Endothelial cell of umbilical vein (primary cell): ENCODE results near the gene FYB2. TPM values are rescaled to one million over a fixed set of nuclear protein-coding genes. Genes with fewer than 3 reads are reported as not detected.

Source experiments
- BruUV-seq: library from RNA; stranded (reverse); fragments of 400-500 nt; replicated peaks from 2 replicates; lab custom pipeline; 2021; lab: Mats Ljungman, UMichigan
- CTCF ChIA-PET: fragments of 300-600, 350-600 bp; sonication (Branson Sonifier 250); formaldehyde crosslinking; loops from one replicate; lab custom pipeline; 2021; ENCODE audit warnings: antibody characterized with exemption, inconsistent platforms; lab: Charles Lee
- POLR2A ChIA-PET: fragments of 300-600, 350-600 bp; sonication (Branson Sonifier 250); formaldehyde crosslinking; loops from one replicate; lab custom pipeline; 2021; ENCODE audit warnings: antibody characterized with exemption, inconsistent platforms; lab: Charles Lee
- DNase-seq: peaks from one replicate; pipeline ENCODE4 v3.0.0-alpha.2; 2011; ENCODE audit warnings: low read depth, low spot score
- FAIRE-seq: peaks from 2 replicates; lab custom pipeline; 2011; peaks lifted over from hg19 to GRCh38; lab: Jason Lieb, UNC
- H2AFZ ChIP-seq: 2 replicates; pipeline ENCODE4 v1.6.0; 2012; ENCODE audit warnings: low read depth, low read length, control low read depth, inconsistent platforms
- H3K27ac ChIP-seq: 2 replicates; pipeline ENCODE4 v1.5.1; 2011; ENCODE audit warnings: low read depth, mild to moderate bottlenecking, control low read depth, low read length, moderate library complexity; ENCODE audit not compliant: insufficient read depth
- H3K27me3 ChIP-seq, 2 experiments: 2 replicates each; pipeline versions ENCODE4 v1.6.0 to v1.6.1; 2011; ENCODE audit warnings: low read length in 2 of 2, mixed read lengths in 1 of 2; ENCODE audit not compliant: control insufficient read depth in 2 of 2, insufficient read depth in 2 of 2
- H3K36me3 ChIP-seq, 2 experiments: 2 replicates in 1 of 2; 3 replicates in 1 of 2; pipeline ENCODE4 v1.5.1; 2011; ENCODE audit warnings: low read length in 2 of 2, mild to moderate bottlenecking in 1 of 2, moderate library complexity in 1 of 2; ENCODE audit not compliant: control insufficient read depth in 2 of 2, insufficient read depth in 2 of 2; ENCODE audit errors: extremely low read depth in 1 of 2
- H3K4me1 ChIP-seq: 3 replicates; pipeline ENCODE4 v1.5.1; 2011; ENCODE audit warnings: mild to moderate bottlenecking, low read length; ENCODE audit not compliant: control insufficient read depth, insufficient read depth; ENCODE audit errors: extremely low read depth
- H3K4me2 ChIP-seq: 2 replicates; pipeline ENCODE4 v1.6.1; 2011; ENCODE audit warnings: low read length, control low read depth, mixed read lengths; ENCODE audit not compliant: insufficient read depth
- H3K4me3 ChIP-seq, 3 experiments: fragments of 200-600 bp in 1 of 3; sonication (generic), shearing (Covaris generic) in 1 of 3; replicated peaks in 1 of 3; 2 replicates each; pipeline ENCODE4 v1.5.1; 2011 to 2016; ENCODE audit warnings: control low read depth in 3 of 3, low read length in 3 of 3, mild to moderate bottlenecking in 2 of 3, inconsistent platforms in 1 of 3, low read depth in 1 of 3, moderate library complexity in 1 of 3; ENCODE audit not compliant: insufficient read depth in 1 of 3
- H3K79me2 ChIP-seq: 2 replicates; pipeline ENCODE4 v1.6.0; 2012; ENCODE audit warnings: low read length, inconsistent platforms; ENCODE audit not compliant: control insufficient read depth, insufficient read depth
- H3K9ac ChIP-seq: replicated peaks from 2 replicates; pipeline ENCODE3; 2011; ENCODE audit warnings: low read length, control low read depth; ENCODE audit not compliant: insufficient read depth; ENCODE audit errors: extremely low read depth
- H3K9me1 ChIP-seq: replicated peaks from 3 replicates; pipeline ENCODE4 v1.6.0; 2011; ENCODE audit warnings: mild to moderate bottlenecking, low read length; ENCODE audit not compliant: control insufficient read depth, insufficient read depth; ENCODE audit errors: extremely low read depth
- H3K9me3 ChIP-seq: replicated peaks from 2 replicates; pipeline ENCODE4 v1.5.1; 2012; ENCODE audit warnings: low read length, inconsistent platforms; ENCODE audit not compliant: control insufficient read depth, insufficient read depth
- H4K20me1 ChIP-seq: replicated peaks from 2 replicates; pipeline ENCODE3; 2011; ENCODE audit warnings: mild to moderate bottlenecking, low read length; ENCODE audit not compliant: control insufficient read depth, insufficient read depth; ENCODE audit errors: extremely low read depth
- EZH2 ChIP-seq: IDR thresholded peaks from 2 replicates; pipeline ENCODE4 v1.6.1; 2012; ENCODE audit warnings: borderline replicate concordance, low read depth, mild to moderate bottlenecking, moderate library complexity, low read length, inconsistent platforms; ENCODE audit not compliant: severe bottlenecking
- FOS ChIP-seq: IDR thresholded peaks from 2 replicates; pipeline ENCODE4 v1.6.1; 2011; ENCODE audit warnings: mild to moderate bottlenecking, low read length, moderate library complexity, borderline replicate concordance; ENCODE audit not compliant: insufficient read depth
- GATA2 ChIP-seq: IDR thresholded peaks from 2 replicates; pipeline ENCODE4 v1.7.0; 2011; ENCODE audit warnings: low read depth, mild to moderate bottlenecking, moderate library complexity, mixed read lengths, low read length; ENCODE audit not compliant: insufficient read length, insufficient read depth
- JUN ChIP-seq: IDR thresholded peaks from 2 replicates; pipeline ENCODE4 v1.6.1; 2011; ENCODE audit warnings: borderline replicate concordance, low read depth; ENCODE audit not compliant: insufficient read length, insufficient read depth
- MYC ChIP-seq: IDR thresholded peaks from one replicate; pipeline ENCODE4 v1.6.1; 2011; ENCODE audit warnings: mild to moderate bottlenecking, low read depth, low read length
- POLR2A ChIP-seq: IDR thresholded peaks from 2 replicates; pipeline ENCODE4 v1.6.1; 2012; ENCODE audit warnings: low read depth, mild to moderate bottlenecking, control low read depth, low read length
- POLR2AphosphoS5 ChIP-seq: IDR thresholded peaks from 2 replicates; pipeline ENCODE4 v1.6.1; 2012; ENCODE audit warnings: low read depth, mild to moderate bottlenecking, control low read depth, low read length, moderate library complexity; ENCODE audit not compliant: insufficient read depth
- dilution Hi-C: fragments of 300-500 bp; cut with MboI; formaldehyde crosslinking; loops from one replicate; pipeline ENCODE4 v1.15.0; 2019; ENCODE audit warnings: low sequenced_read_pairs; ENCODE audit not compliant: extremely low pct_ligation_motif_present
- intact Hi-C: fragments of 100-400 bp; cut with micrococcal nuclease; formaldehyde crosslinking; loops from one replicate; pipeline ENCODE4 v1.10.0; 2022
- polyA plus RNA-seq, 4 experiments: library from polyadenylated mRNA; depleted of rRNA in 3 of 4; stranded (reverse) in 3 of 4; unstranded in 1 of 4; fragments of >200 nt; gene quantifications; 2 replicates each; pipeline versions ENCODE4 v1.2.1 to v1.2.3, GENCODE V29; 2011 to 2012; ENCODE audit warnings: missing spikeins in 1 of 4
- total RNA-seq: library from RNA; stranded (reverse); gene quantifications from 2 replicates; pipeline ENCODE4 v1.2.3, GENCODE V29; 2021
- TF ChIP-seq, protein P1 (sequence below), 2 donors: IDR thresholded peaks; 1 replicate in 1 of 2; 2 replicates in 1 of 2; pipeline ENCODE4 v1.5.1; 2011; ENCODE audit warnings: low read length in 2 of 2, mild to moderate bottlenecking in 2 of 2, moderate library complexity in 2 of 2, control low read depth in 1 of 2, inconsistent platforms in 1 of 2, low read depth in 1 of 2; ENCODE audit not compliant: insufficient read depth in 1 of 2; ENCODE audit errors: extremely low read depth in 1 of 2
- TF ChIP-seq, protein P2 (sequence below): IDR thresholded peaks from 2 replicates; pipeline ENCODE4 v1.6.1; 2011; ENCODE audit not compliant: insufficient read depth, insufficient read length

FYB2 gene
- total and polyA plus RNA-seq, 2 donors (not counting 3 experiments of a cell fraction or from before 2014, with no cell fraction given), result not detected

DNA sequence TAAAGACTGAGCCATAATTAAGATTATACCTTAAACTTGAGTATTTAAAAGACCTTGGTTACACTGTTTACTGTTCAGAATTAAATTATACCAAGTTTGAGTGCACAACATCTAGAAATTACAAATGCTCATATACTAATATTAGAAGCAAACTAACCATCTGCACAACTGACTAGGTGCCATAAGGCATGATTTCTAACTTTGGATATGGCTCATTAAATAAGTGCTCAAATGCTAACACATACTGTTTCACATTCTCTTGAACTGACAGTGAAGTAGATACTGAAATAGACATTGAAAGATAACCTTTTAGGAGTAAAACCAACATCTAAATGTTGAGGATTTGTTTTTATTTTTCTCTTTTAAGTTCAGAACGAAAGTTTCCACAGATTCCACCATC lies 100.0 kb downstream of the FYB2 start:
- Histone ChIP-seq H3K9me1 (no peaks in the 10 kb centered on the region), H3K9me3 (no peaks in the 10 kb centered on the region), H3K36me3 (no peaks in the 10 kb centered on the region), H3K4me2 (no peak overlapping the region), H3K9ac (no peak overlapping the region), H3K79me2 (no peaks in the 10 kb centered on the region), H3K4me3 (no peak overlapping the region), H3K4me1 (no peaks in the 10 kb centered on the region), H3K27ac (no peak overlapping the region), H4K20me1 (no peaks in the 10 kb centered on the region), H3K27me3 (no peaks in the 10 kb centered on the region), H2AFZ (no peak overlapping the region)
- CTCF ChIA-PET, result no interaction called here
- no peak for TF ChIP-seq POLR2A
- TF ChIP-seq, protein P1, sequence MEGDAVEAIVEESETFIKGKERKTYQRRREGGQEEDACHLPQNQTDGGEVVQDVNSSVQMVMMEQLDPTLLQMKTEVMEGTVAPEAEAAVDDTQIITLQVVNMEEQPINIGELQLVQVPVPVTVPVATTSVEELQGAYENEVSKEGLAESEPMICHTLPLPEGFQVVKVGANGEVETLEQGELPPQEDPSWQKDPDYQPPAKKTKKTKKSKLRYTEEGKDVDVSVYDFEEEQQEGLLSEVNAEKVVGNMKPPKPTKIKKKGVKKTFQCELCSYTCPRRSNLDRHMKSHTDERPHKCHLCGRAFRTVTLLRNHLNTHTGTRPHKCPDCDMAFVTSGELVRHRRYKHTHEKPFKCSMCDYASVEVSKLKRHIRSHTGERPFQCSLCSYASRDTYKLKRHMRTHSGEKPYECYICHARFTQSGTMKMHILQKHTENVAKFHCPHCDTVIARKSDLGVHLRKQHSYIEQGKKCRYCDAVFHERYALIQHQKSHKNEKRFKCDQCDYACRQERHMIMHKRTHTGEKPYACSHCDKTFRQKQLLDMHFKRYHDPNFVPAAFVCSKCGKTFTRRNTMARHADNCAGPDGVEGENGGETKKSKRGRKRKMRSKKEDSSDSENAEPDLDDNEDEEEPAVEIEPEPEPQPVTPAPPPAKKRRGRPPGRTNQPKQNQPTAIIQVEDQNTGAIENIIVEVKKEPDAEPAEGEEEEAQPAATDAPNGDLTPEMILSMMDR (IDR thresholded peaks at IDR 0.05; ENCODE audit: extremely low read depth in 1 of 2, insufficient read depth in 1 of 2, low read depth in 1 of 2, low read length in 2 of 2), result no peak
- no peak for TF ChIP-seq FOS
- no peak for TF ChIP-seq MYC
- TF ChIP-seq POLR2AphosphoS5, result no peak
- TF ChIP-seq, protein P2, sequence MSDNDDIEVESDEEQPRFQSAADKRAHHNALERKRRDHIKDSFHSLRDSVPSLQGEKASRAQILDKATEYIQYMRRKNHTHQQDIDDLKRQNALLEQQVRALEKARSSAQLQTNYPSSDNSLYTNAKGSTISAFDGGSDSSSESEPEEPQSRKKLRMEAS, result no peak
- TF ChIP-seq GATA2, result no peak
- no peak for TF ChIP-seq EZH2
- no peak for TF ChIP-seq JUN
- POLR2A ChIA-PET, result no interaction called here
- DNase-seq (no peak), FAIRE-seq (no peak)
- intact Hi-C loops, result loop anchor here (2.0 to 10.0 kb wide), 2 partner anchors 102 to 1574 kb away; no protein-coding TSS in a partner anchor
- BruUV-seq, result no TSS peak
- dilution Hi-C loops, result no loop called here
